HS-5 (cell line): ENCODE measurements around the gene HOXA3.

Experiments used
- DNase-seq: peaks from one replicate; pipeline ENCODE4 v3.0.0-alpha.2; 2012; ENCODE audit warnings: low read depth

The HOXA3 gene

DNA sequence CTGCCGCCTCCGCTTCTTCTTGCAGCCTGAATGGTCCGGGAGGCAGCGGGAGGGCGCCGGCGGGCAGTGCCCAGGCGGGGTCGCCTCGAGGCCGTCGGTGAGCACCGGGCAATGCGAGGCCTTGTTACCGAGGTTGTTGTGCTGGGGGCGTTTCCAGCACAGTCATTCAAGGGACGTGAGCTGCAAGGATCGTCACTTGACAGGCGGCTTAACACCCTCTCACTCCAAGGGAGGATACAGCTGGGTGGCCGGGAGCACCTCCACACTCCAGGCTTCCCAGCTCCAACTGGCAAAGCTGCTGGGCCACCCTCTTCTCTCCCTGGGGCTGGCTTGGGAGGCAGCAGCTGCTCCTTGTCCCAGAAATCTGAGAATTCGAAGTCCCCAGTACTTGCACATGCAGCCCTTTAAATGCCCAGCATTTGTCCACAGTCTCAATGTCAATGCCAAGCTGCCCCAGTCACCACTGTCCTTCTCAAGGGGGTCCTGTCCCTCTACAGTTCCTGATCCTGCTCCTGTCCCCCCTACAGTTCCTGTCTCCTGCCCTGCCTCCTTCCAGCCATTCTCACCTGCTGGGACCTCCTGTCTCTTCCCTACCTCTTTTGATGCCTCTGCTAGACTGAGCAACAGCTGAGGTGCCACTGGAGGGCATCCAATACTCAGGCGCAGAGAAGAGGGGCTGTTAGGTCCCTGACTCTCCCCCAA lies 37.1 kb upstream of the HOXA3 start:
- DNase-seq, result no peak

GRCh38 chr7:27188386-27189294 lies 36.3 kb upstream of the HOXA3 start:
- no peak for DNase-seq

- DNase-seq, result no peak
Observed at GRCh38 chr7:27187475-27188385, 35.3 kb upstream of the HOXA3 start.

DNA sequence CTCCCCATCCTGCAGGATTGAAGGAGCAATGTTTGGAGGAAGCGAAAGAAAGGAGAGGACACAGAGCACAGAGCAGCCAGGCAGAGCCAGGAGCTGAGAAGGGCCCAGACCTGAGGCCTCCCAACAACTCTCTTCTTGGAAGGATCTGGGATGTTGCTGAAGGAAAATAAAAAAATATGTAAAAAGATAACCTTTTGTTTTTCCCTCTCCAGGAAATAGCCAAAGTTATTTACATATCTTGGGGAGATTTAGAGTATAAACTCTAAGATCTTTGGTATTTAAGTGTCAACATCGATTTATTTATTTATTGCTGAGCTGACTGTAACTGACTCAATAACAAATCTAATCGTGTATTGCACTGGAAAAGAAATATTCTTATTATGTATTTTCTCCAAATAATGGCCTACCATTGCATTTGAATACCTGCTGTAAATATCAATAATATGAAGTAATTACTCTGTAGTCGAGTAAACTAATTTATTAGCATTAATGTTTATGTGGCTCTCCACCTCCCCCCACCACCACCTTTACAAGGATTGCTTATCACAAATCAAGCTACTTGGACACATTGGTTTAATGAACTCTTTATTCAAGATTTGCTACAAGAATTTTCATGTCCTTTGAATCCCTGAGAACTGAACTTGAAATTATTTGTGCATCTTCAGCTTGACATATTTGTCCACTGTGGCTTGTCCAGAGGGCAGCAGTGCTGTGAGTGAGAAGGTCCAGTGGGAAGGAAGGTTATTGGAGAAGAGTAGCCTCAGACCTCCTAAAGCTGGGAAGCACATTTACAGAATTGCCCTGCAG lies 34.5 kb upstream of the HOXA3 start:
- DNase-seq, result no peak

- DNase-seq, result no peak
Observed at GRCh38 chr7:27185854-27186667, 33.7 kb upstream of the HOXA3 start.

- DNase-seq, result no peak
Observed at GRCh38 chr7:27185013-27185853, 32.9 kb upstream of the HOXA3 start, which contains the start of gene HOXA11. Gene HOXA11, minus strand, starts transcription at chr7:27185232. Its CDS starts 88 bp downstream, at chr7:27185144.

- no peak for DNase-seq
Observed at GRCh38 chr7:27184337-27185012, 32.1 kb upstream of the HOXA3 start.

DNA sequence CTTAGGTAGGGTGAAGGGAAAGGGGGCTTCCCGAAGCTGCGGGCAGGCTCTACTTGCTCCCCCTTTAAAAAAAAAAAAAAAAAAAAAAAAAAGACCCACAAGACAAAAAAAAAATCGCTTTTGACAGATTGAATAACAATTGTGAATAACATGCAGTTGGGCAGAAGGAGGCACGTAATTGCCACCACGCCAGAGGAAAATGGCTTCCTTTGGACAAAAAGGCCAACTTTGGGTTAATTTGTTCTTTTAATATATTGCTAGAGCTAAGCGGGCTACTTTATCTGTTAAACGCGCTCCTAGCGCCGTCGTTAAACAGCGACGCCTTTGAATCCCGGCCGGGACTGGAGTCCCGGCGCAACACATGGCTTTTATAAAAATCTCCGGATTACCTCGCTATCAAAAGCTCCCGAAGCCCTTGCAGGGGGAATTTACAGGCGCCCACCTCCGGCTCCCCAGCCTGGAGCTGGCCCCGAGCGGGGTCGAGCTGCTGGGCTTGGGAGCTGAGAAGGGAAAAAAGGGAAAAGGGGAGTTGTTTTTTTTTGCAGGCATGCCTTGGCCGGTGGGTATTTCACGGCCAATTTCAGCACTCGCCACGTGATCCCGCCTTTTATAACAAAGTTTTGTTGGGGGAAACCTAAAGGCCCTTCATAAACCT lies 31.4 kb upstream of the HOXA3 start:
- no peak for DNase-seq

GRCh38 chr7:27182861-27183681 lies 30.7 kb upstream of the HOXA3 start:
- no peak for DNase-seq

GRCh38 chr7:27182285-27182841 lies 30.0 kb upstream of the HOXA3 start:
- no peak for DNase-seq

- no peak for DNase-seq
Observed at GRCh38 chr7:27181795-27182275, 29.5 kb upstream of the HOXA3 start.

GRCh38 chr7:27180431-27181420 lies 28.3 kb upstream of the HOXA3 start:
- no peak for DNase-seq

- no peak for DNase-seq
Observed at GRCh38 chr7:27179503-27180430, 27.4 kb upstream of the HOXA3 start.

- no peak for DNase-seq
Observed at GRCh38 chr7:27179030-27179429, 26.6 kb upstream of the HOXA3 start.

DNA sequence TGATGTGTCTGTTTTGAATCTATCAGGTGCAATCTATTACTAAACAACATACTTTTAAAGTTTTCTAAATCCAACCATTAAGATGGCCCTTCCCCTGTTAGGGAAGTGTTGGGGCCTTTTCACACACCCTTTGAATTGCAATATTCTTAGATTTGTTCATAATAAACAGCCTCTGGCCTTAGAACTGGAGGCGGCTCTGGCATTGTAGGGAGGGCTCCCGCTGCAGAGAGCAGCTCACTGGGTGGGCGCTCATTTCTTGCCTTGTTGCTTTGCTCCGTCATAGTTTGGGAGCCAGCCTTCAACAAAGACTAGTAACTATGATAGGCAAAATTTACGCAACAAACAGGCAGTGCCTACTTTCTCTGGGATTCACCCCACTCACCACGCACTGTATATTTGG lies 26.0 kb upstream of the HOXA3 start:
- no peak for DNase-seq
